ENCODE data around the gene ZNF497. TPM values are rescaled to one million over a fixed set of nuclear protein-coding genes. Genes with fewer than 3 reads are reported as not detected.

ZNF497 gene
- total RNA-seq, 2 donors from 2014 or later, result 6.6 to 11.0 TPM

GRCh38 chr19:58335630-58336029, 26.9 kb downstream of the ZNF497 start:
- Histone ChIP-seq H3K36me3 (peaks cover 0 to 4% of the 10 kb centered on the region in 2 donors), H3K9me3 (no peaks in the 10 kb centered on the region), H3K4me3 (no peak overlapping the region), H3K27ac (no peak overlapping the region), H3K27me3 (replicated peaks; ENCODE audit: insufficient read depth) (no peaks in the 10 kb centered on the region), H3K4me1 (replicated peaks) (no peaks in the 10 kb centered on the region)
- no peak for TF ChIP-seq POLR2AphosphoS5 (IDR thresholded peaks at IDR 0.05)
- no peak for TF ChIP-seq CTCF (IDR thresholded peaks at IDR 0.05)
- no peak for TF ChIP-seq POLR2A (IDR thresholded peaks at IDR 0.05)
- no peak for DNase-seq (ENCODE audit: low spot score)
- 82% methylated on average over 3 of the region's 3 CpGs for WGBS
- intact Hi-C loops (cut with DNase I), result no loop called here

- H3K4me3 ChIP-seq, result no peak overlapping the region
- no peak for DNase-seq (ENCODE audit: low spot score)
- peaks cover 0 to 4% of the 10 kb centered on the region in 2 donors for H3K36me3 ChIP-seq
- no peaks in the 10 kb centered on the region for H3K27me3 ChIP-seq (replicated peaks; ENCODE audit: insufficient read depth)
- intact Hi-C loops (cut with DNase I), result no loop called here
- H3K9me3 ChIP-seq, result no peaks in the 10 kb centered on the region
- WGBS, result 91% methylated on average over 19 of the region's 19 CpGs
- TF ChIP-seq POLR2A (IDR thresholded peaks at IDR 0.05), result no peak
- TF ChIP-seq POLR2AphosphoS5 (IDR thresholded peaks at IDR 0.05), result no peak
- no peak for TF ChIP-seq CTCF (IDR thresholded peaks at IDR 0.05)
- no peaks in the 10 kb centered on the region for H3K4me1 ChIP-seq (replicated peaks)
- no peak overlapping the region for H3K27ac ChIP-seq
Observed at GRCh38 chr19:58334691-58335249, 27.8 kb downstream of the ZNF497 start.

GRCh38 chr19:58332697-58333096, 29.9 kb downstream of the ZNF497 start:
- intact Hi-C loops (cut with DNase I), result no loop called here
- DNase-seq (ENCODE audit: low spot score), result no peak
- Histone ChIP-seq H3K27ac (no peak overlapping the region), H3K36me3 (no peaks in the 10 kb centered on the region), H3K4me1 (replicated peaks) (no peaks in the 10 kb centered on the region), H3K9me3 (no peaks in the 10 kb centered on the region), H3K4me3 (no peak overlapping the region), H3K27me3 (replicated peaks; ENCODE audit: insufficient read depth) (no peaks in the 10 kb centered on the region)
- WGBS, result 100% methylated on average over 1 of the region's 1 CpG
- TF ChIP-seq POLR2AphosphoS5 (IDR thresholded peaks at IDR 0.05), result no peak
- TF ChIP-seq POLR2A (IDR thresholded peaks at IDR 0.05), result no peak
- no peak for TF ChIP-seq CTCF (IDR thresholded peaks at IDR 0.05)

GRCh38 chr19:58330458-58330857, 32.1 kb downstream of the ZNF497 start:
- TF ChIP-seq POLR2A (IDR thresholded peaks at IDR 0.05), result no peak
- TF ChIP-seq POLR2AphosphoS5 (IDR thresholded peaks at IDR 0.05), result no peak
- no peak for TF ChIP-seq CTCF (IDR thresholded peaks at IDR 0.05)
- 71% methylated on average over 4 of the region's 4 CpGs for WGBS
- DNase-seq (ENCODE audit: low spot score), result no peak
- H3K27me3 ChIP-seq (replicated peaks; ENCODE audit: insufficient read depth), result no peaks in the 10 kb centered on the region
- H3K36me3 ChIP-seq, result no peaks in the 10 kb centered on the region
- H3K27ac ChIP-seq, result no peak overlapping the region
- intact Hi-C loops (cut with DNase I), result no loop called here
- H3K9me3 ChIP-seq, result no peaks in the 10 kb centered on the region
- no peak overlapping the region for H3K4me3 ChIP-seq
- H3K4me1 ChIP-seq (replicated peaks), result no peaks in the 10 kb centered on the region

GRCh38 chr19:58328999-58329398, 33.6 kb downstream of the ZNF497 start:
- Histone ChIP-seq H3K4me1 (replicated peaks) (no peaks in the 10 kb centered on the region), H3K9me3 (no peaks in the 10 kb centered on the region), H3K36me3 (no peaks in the 10 kb centered on the region), H3K27me3 (replicated peaks; ENCODE audit: insufficient read depth) (no peaks in the 10 kb centered on the region), H3K27ac (no peak overlapping the region), H3K4me3 (no peak overlapping the region)
- DNase-seq (ENCODE audit: low spot score), result no peak
- no peak for TF ChIP-seq CTCF (IDR thresholded peaks at IDR 0.05)
- TF ChIP-seq POLR2A (IDR thresholded peaks at IDR 0.05), result no peak
- TF ChIP-seq POLR2AphosphoS5 (IDR thresholded peaks at IDR 0.05), result no peak
- 64% methylated on average over 10 of the region's 10 CpGs for WGBS
- intact Hi-C loops (cut with DNase I), result loop anchor here (5.0 kb wide), 1 partner anchor 33 kb away; the partner anchor contains the start of gene ZNF497
